Glutamatergic neuron (in vitro differentiated cells): ENCODE measurements around the gene PISD. TPM values are rescaled to one million over a fixed set of nuclear protein-coding genes. Genes with fewer than 3 reads are reported as not detected.

ENCODE experiments used
- DNase-seq: peaks from one replicate; pipeline ENCODE4 v3.0.0; 2022
- H3K27ac Mint-ChIP-seq: one replicate; pipeline ENCODE4 v1.8.0; 2020; ENCODE audit warnings: mild to moderate bottlenecking, mixed read lengths, inconsistent platforms; ENCODE audit not compliant: unreplicated experiment
- H3K27me3 Mint-ChIP-seq: one replicate; pipeline ENCODE4 v1.8.0; 2020; ENCODE audit warnings: mild to moderate bottlenecking, moderate library complexity, mixed read lengths, inconsistent platforms; ENCODE audit not compliant: unreplicated experiment
- H3K36me3 Mint-ChIP-seq: one replicate; pipeline ENCODE4 v1.8.0; 2020; ENCODE audit warnings: mild to moderate bottlenecking, mixed read lengths, inconsistent platforms; ENCODE audit not compliant: unreplicated experiment
- H3K4me1 Mint-ChIP-seq: one replicate; pipeline ENCODE4 v1.8.0; 2020; ENCODE audit warnings: mild to moderate bottlenecking, low read depth, mixed read lengths, inconsistent platforms; ENCODE audit not compliant: unreplicated experiment
- H3K4me3 Mint-ChIP-seq: one replicate; pipeline ENCODE4 v1.8.0; 2020; ENCODE audit warnings: mild to moderate bottlenecking, mixed read lengths, inconsistent platforms; ENCODE audit not compliant: unreplicated experiment
- H3K9me3 Mint-ChIP-seq: one replicate; pipeline ENCODE4 v1.8.0; 2020; ENCODE audit warnings: mild to moderate bottlenecking, moderate library complexity, mixed read lengths, inconsistent platforms; ENCODE audit not compliant: unreplicated experiment
- CTCF ChIP-seq: fragments of 200-600 bp; sonication (generic); IDR thresholded peaks from one replicate; pipeline ENCODE4 v1.5.0; 2021; ENCODE audit not compliant: partially characterized antibody, unreplicated experiment
- total RNA-seq: library from RNA; stranded (reverse); fragmentation: NEBNext Ultra II Directional; extraction: Animal tissue kit (Norgen Biotek cat#: 25700); gene quantifications from one replicate; pipeline ENCODE4 v1.2.1, GENCODE V29; 2021; ENCODE audit not compliant: unreplicated experiment

PISD gene
- total RNA-seq, 1 donor from 2014 or later, result 60.9 TPM

GRCh38 chr22:31588970-31589675 lies 72.9 kb downstream of the PISD start:
- no peaks in the 10 kb centered on the region for H3K27me3 Mint-ChIP-seq
- DNase-seq, result no peak
- no peaks in the 10 kb centered on the region for H3K4me1 Mint-ChIP-seq
- TF ChIP-seq CTCF, result no peak
- no peaks in the 10 kb centered on the region for H3K36me3 Mint-ChIP-seq
- H3K27ac Mint-ChIP-seq, result no peak overlapping the region
- peaks cover 2% of the 10 kb centered on the region for H3K9me3 Mint-ChIP-seq
- no peak overlapping the region for H3K4me3 Mint-ChIP-seq

GRCh38 chr22:31586137-31586920 lies 75.7 kb downstream of the PISD start:
- H3K4me1 Mint-ChIP-seq, result no peaks in the 10 kb centered on the region
- H3K27me3 Mint-ChIP-seq, result no peaks in the 10 kb centered on the region
- TF ChIP-seq CTCF, result no peak
- H3K27ac Mint-ChIP-seq, result no peak overlapping the region
- H3K36me3 Mint-ChIP-seq, result no peaks in the 10 kb centered on the region
- no peak for DNase-seq
- no peak overlapping the region for H3K4me3 Mint-ChIP-seq
- H3K9me3 Mint-ChIP-seq, result peaks cover 2% of the 10 kb centered on the region

- no peak for TF ChIP-seq CTCF
- Mint-ChIP-seq H3K27ac (no peak overlapping the region), H3K9me3 (no peaks in the 10 kb centered on the region), H3K4me3 (no peak overlapping the region), H3K4me1 (no peaks in the 10 kb centered on the region), H3K36me3 (no peaks in the 10 kb centered on the region), H3K27me3 (no peaks in the 10 kb centered on the region)
- DNase-seq, result no peak
Measured at GRCh38 chr22:31585161-31585859, 76.7 kb downstream of the PISD start.

- Mint-ChIP-seq H3K27ac (no peak overlapping the region), H3K4me1 (no peaks in the 10 kb centered on the region), H3K27me3 (no peaks in the 10 kb centered on the region), H3K9me3 (no peaks in the 10 kb centered on the region), H3K4me3 (no peak overlapping the region), H3K36me3 (no peaks in the 10 kb centered on the region)
- TF ChIP-seq CTCF, result no peak
- DNase-seq, result no peak
Measured at GRCh38 chr22:31584804-31585160, 77.2 kb downstream of the PISD start.
